ENCODE data around the gene SGPL1. TPM values are rescaled to one million over a fixed set of nuclear protein-coding genes. Genes with fewer than 3 reads are reported as not detected.
"Not testable (repeated sequence)": the region's sequence is repeated elsewhere in the genome, so short reads cannot be mapped to it uniquely, and the experiment has no call there.

The SGPL1 gene
- total RNA-seq (10 to 100 TPM; 64.3 to 64.4 TPM), polyA plus RNA-seq (17.8 TPM)

GRCh38 chr10:70815504-70816219 is at the start of gene SGPL1:
SGPL1 (plus strand) TSS chr10:70815948; CDS start chr10:70816854, 906 bp downstream.
- no peaks in the 10 kb centered on the region for H3K27me3 ChIP-seq (ENCODE audit: insufficient read depth, low read length, poor library complexity, severe bottlenecking)
- peak within 1 kb of the TSS; percentile 81 to 97 (median 92) for H3K27ac Mint-ChIP-seq
- peak; percentile 79 to 85 (median 81) for DNase-seq
- H3K27me3 Mint-ChIP-seq, result no peaks in the 10 kb centered on the region
- H3K27ac ChIP-seq (ENCODE audit: low read depth, low read length), result peak within 1 kb of the TSS; percentile 20
- ChIA-PET POLR2A (interaction anchor here (0.6 kb wide), 1 partner anchor 24 kb away, joined by 3 read pairs; no protein-coding TSS in a partner anchor), CTCF (interaction anchor here (0.7 to 1.3 kb wide), 4 partner anchors 31 to 257 kb away, joined by 3 to 6 read pairs (median 4); no protein-coding TSS in a partner anchor)
- H3K36me3 Mint-ChIP-seq, result peaks cover 0 to 19% (median 7%) of the 10 kb centered on the region in 3 donors
- H3K9me3 Mint-ChIP-seq, result no peaks in the 10 kb centered on the region
- no peaks in the 10 kb centered on the region for H3K36me3 ChIP-seq (ENCODE audit: insufficient read depth, low read length)
- H3K4me1 Mint-ChIP-seq, result peaks cover 31 to 55% (median 50%) of the 10 kb centered on the region in 3 donors
- peaks cover 20% of the 10 kb centered on the region for H3K4me1 ChIP-seq (ENCODE audit: insufficient read depth, low read length)
- peak within 1 kb of the TSS; percentile 60 for H3K4me3 ChIP-seq (ENCODE audit: low read length)
- H3K9me3 ChIP-seq (ENCODE audit: low read length), result no peaks in the 10 kb centered on the region
- H3K4me3 Mint-ChIP-seq, result peak within 1 kb of the TSS; percentile 90 to 95 (median 93)

GRCh38 chr10:70768026-70768685 is 47.6 kb upstream of the SGPL1 start:
- H3K36me3 ChIP-seq (ENCODE audit: insufficient read depth, low read length); H3K27ac ChIP-seq (ENCODE audit: low read depth, low read length); H3K27ac Mint-ChIP-seq; H3K27me3 ChIP-seq (ENCODE audit: insufficient read depth, low read length, poor library complexity, severe bottlenecking); H3K36me3 Mint-ChIP-seq; DNase-seq; H3K4me3 ChIP-seq (ENCODE audit: low read length); H3K4me1 Mint-ChIP-seq; H3K27me3 Mint-ChIP-seq; H3K9me3 ChIP-seq (ENCODE audit: low read length); H3K4me3 Mint-ChIP-seq; H3K4me1 ChIP-seq (ENCODE audit: insufficient read depth, low read length): not testable (repeated sequence)
- ChIA-PET CTCF (interaction anchor here (1.0 kb wide), 1 partner anchor 35 kb away, joined by 4 read pairs; no protein-coding TSS in a partner anchor), POLR2A (interaction anchor here (0.5 kb wide), 1 partner anchor 92 kb away, joined by 4 read pairs; no protein-coding TSS in a partner anchor)
- peaks cover 0 to 14% (median 2%) of the 10 kb centered on the region in 5 donors for H3K9me3 Mint-ChIP-seq

GRCh38 chr10:70769121-70769520 is 46.6 kb upstream of the SGPL1 start:
- Histone ChIP-seq H3K27me3 (ENCODE audit: insufficient read depth, low read length, poor library complexity, severe bottlenecking) (no peaks in the 10 kb centered on the region), H3K4me1 (ENCODE audit: insufficient read depth, low read length) (no peaks in the 10 kb centered on the region), H3K36me3 (ENCODE audit: insufficient read depth, low read length) (no peaks in the 10 kb centered on the region), H3K4me3 (ENCODE audit: low read length) (no peak overlapping the region), H3K9me3 (ENCODE audit: low read length) (no peaks in the 10 kb centered on the region), H3K27ac (ENCODE audit: low read depth, low read length) (no peak overlapping the region)
- Mint-ChIP-seq H3K27ac (no peak overlapping the region), H3K36me3 (peaks cover 0 to 5% (median 1%) of the 10 kb centered on the region in 3 donors), H3K4me3 (no peak overlapping the region), H3K27me3 (peaks cover 0 to 4% of the 10 kb centered on the region in 2 donors), H3K4me1 (no peaks in the 10 kb centered on the region), H3K9me3 (peaks cover 0 to 14% (median 2%) of the 10 kb centered on the region in 5 donors)
- no peak for DNase-seq
- ChIA-PET POLR2A (no interaction called here), CTCF (no interaction called here)

GRCh38 chr10:70770001-70770400 is 45.7 kb upstream of the SGPL1 start:
- Histone ChIP-seq H3K36me3 (ENCODE audit: insufficient read depth, low read length) (no peaks in the 10 kb centered on the region), H3K27me3 (ENCODE audit: insufficient read depth, low read length, poor library complexity, severe bottlenecking) (no peaks in the 10 kb centered on the region), H3K27ac (ENCODE audit: low read depth, low read length) (no peak overlapping the region), H3K4me1 (ENCODE audit: insufficient read depth, low read length) (no peaks in the 10 kb centered on the region), H3K4me3 (ENCODE audit: low read length) (no peak overlapping the region), H3K9me3 (ENCODE audit: low read length) (no peaks in the 10 kb centered on the region)
- no peak overlapping the region for H3K27ac Mint-ChIP-seq
- no peak for DNase-seq
- POLR2A ChIA-PET, result no interaction called here
- H3K4me3 Mint-ChIP-seq, result no peak overlapping the region
- H3K36me3 Mint-ChIP-seq, result peaks cover 0 to 5% (median 1%) of the 10 kb centered on the region in 3 donors
- peaks cover 0 to 4% of the 10 kb centered on the region in 2 donors for H3K27me3 Mint-ChIP-seq
- no peaks in the 10 kb centered on the region for H3K4me1 Mint-ChIP-seq
- CTCF ChIA-PET, result interaction anchor here (1.8 kb wide), 1 partner anchor 11 kb away, joined by 4 read pairs; no protein-coding TSS in a partner anchor
- H3K9me3 Mint-ChIP-seq, result peaks cover 0 to 14% (median 2%) of the 10 kb centered on the region in 5 donors

GRCh38 chr10:70770516-70770915 is 45.2 kb upstream of the SGPL1 start:
- H3K36me3 Mint-ChIP-seq; H3K9me3 Mint-ChIP-seq; H3K36me3 ChIP-seq (ENCODE audit: insufficient read depth, low read length); H3K4me1 Mint-ChIP-seq; H3K4me1 ChIP-seq (ENCODE audit: insufficient read depth, low read length); POLR2A ChIA-PET; H3K9me3 ChIP-seq (ENCODE audit: low read length); H3K27ac ChIP-seq (ENCODE audit: low read depth, low read length); H3K27me3 Mint-ChIP-seq; H3K4me3 Mint-ChIP-seq; H3K27ac Mint-ChIP-seq; H3K27me3 ChIP-seq (ENCODE audit: insufficient read depth, low read length, poor library complexity, severe bottlenecking); H3K4me3 ChIP-seq (ENCODE audit: low read length); DNase-seq: not testable (repeated sequence)
- CTCF ChIA-PET, result interaction anchor here (0.5 to 1.8 kb wide), 2 partner anchors 12 to 107 kb away, joined by 3 to 4 read pairs; no protein-coding TSS in a partner anchor

- no peaks in the 10 kb centered on the region for H3K4me1 Mint-ChIP-seq
Measured at GRCh38 chr10:70771311-70772194, 44.2 kb upstream of the SGPL1 start.

GRCh38 chr10:70772627-70773026 is 43.1 kb upstream of the SGPL1 start:
- H3K9me3 Mint-ChIP-seq, result no peaks in the 10 kb centered on the region
- no peak overlapping the region for H3K27ac ChIP-seq (ENCODE audit: low read depth, low read length)
- no peak overlapping the region for H3K4me3 Mint-ChIP-seq
- ChIA-PET CTCF (interaction anchor here (0.9 kb wide), 1 partner anchor 311 kb away, joined by 3 read pairs; no protein-coding TSS in a partner anchor), POLR2A (no interaction called here)
- no peak for DNase-seq
- no peak overlapping the region for H3K27ac Mint-ChIP-seq
- H3K27me3 ChIP-seq (ENCODE audit: insufficient read depth, low read length, poor library complexity, severe bottlenecking), result no peaks in the 10 kb centered on the region
- no peak overlapping the region for H3K4me3 ChIP-seq (ENCODE audit: low read length)
- no peaks in the 10 kb centered on the region for H3K27me3 Mint-ChIP-seq
- no peaks in the 10 kb centered on the region for H3K36me3 Mint-ChIP-seq
- no peaks in the 10 kb centered on the region for H3K4me1 ChIP-seq (ENCODE audit: insufficient read depth, low read length)
- H3K4me1 Mint-ChIP-seq, result no peaks in the 10 kb centered on the region
- no peaks in the 10 kb centered on the region for H3K9me3 ChIP-seq (ENCODE audit: low read length)
- H3K36me3 ChIP-seq (ENCODE audit: insufficient read depth, low read length), result no peaks in the 10 kb centered on the region

More at GRCh38 chr10:70771311-70772194, 44.2 kb upstream of the SGPL1 start:
- Histone ChIP-seq H3K4me3 (ENCODE audit: low read length) (no peak overlapping the region), H3K4me1 (ENCODE audit: insufficient read depth, low read length) (no peaks in the 10 kb centered on the region), H3K36me3 (ENCODE audit: insufficient read depth, low read length) (no peaks in the 10 kb centered on the region), H3K27me3 (ENCODE audit: insufficient read depth, low read length, poor library complexity, severe bottlenecking) (no peaks in the 10 kb centered on the region), H3K9me3 (ENCODE audit: low read length) (no peaks in the 10 kb centered on the region), H3K27ac (ENCODE audit: low read depth, low read length) (no peak overlapping the region)
- H3K9me3 Mint-ChIP-seq, result peaks cover 0 to 5% (median 0%) of the 10 kb centered on the region in 5 donors
- no peak overlapping the region for H3K27ac Mint-ChIP-seq
- DNase-seq, result no peak
- peaks cover 0 to 4% of the 10 kb centered on the region in 2 donors for H3K27me3 Mint-ChIP-seq
- H3K36me3 Mint-ChIP-seq, result peaks cover 0 to 4% (median 0%) of the 10 kb centered on the region in 3 donors
- no peak overlapping the region for H3K4me3 Mint-ChIP-seq
- ChIA-PET CTCF (interaction anchor here (0.5 to 1.8 kb wide), 2 partner anchors 13 to 108 kb away, joined by 3 to 4 read pairs; no protein-coding TSS in a partner anchor), POLR2A (no interaction called here)
